Measurements from ENCODE around the gene NME3. TPM values are rescaled to one million over a fixed set of nuclear protein-coding genes. Genes with fewer than 3 reads are reported as not detected.

The NME3 gene
- total and polyA plus RNA-seq, 2 donors (not counting 1 experiment from before 2014, with no cell fraction given) = 9.9 to 69.7 TPM

GRCh38 chr16:1790611-1791255, 19.4 kb upstream of the NME3 start:
- Histone ChIP-seq H4K20me1 (ENCODE audit: control insufficient read depth, extremely low read depth, insufficient read depth, low read length) (no peaks in the 10 kb centered on the region), H3K27ac (ENCODE audit: insufficient read depth, low read length) (no peak overlapping the region), H3K36me3 (ENCODE audit: control insufficient read depth, insufficient read depth, low read length) (peaks cover 20% of the 10 kb centered on the region), H3K4me3 (replicated peaks in 1 of 4; ENCODE audit: control extremely low read depth in 1 of 4, insufficient read depth in 1 of 4, low read depth in 3 of 4, low read length in 4 of 4) (no peak overlapping the region), H3K4me1 (ENCODE audit: control insufficient read depth, extremely low read depth, insufficient read depth, low read length) (no peaks in the 10 kb centered on the region), H3K79me2 (ENCODE audit: control insufficient read depth, insufficient read depth, low read length) (peaks cover 11% of the 10 kb centered on the region), H3K27me3 (ENCODE audit: control insufficient read depth, insufficient read depth, low read length) (no peaks in the 10 kb centered on the region), H3K9me3 (ENCODE audit: control insufficient read depth, insufficient read depth, low read depth, low read length) (no peaks in the 10 kb centered on the region), H3K4me2 (ENCODE audit: extremely low read depth, insufficient read depth, low read length) (no peak overlapping the region), H3K9ac (ENCODE audit: insufficient read depth, low read length) (no peak overlapping the region), H2AFZ (ENCODE audit: low read length) (no peak overlapping the region)
- no peak for DNase-seq (ENCODE audit: low read depth in 2 of 2)
- TF ChIP-seq CTCF (conservative IDR thresholded peaks at IDR 0.05 in 1 of 2, IDR thresholded peaks at IDR 0.05 in 1 of 2; ENCODE audit: low read depth in 1 of 2, low read length in 2 of 2) (no peak), EZH2 (IDR thresholded peaks at IDR 0.05; ENCODE audit: low read length, missing control alignments) (no peak)

DNA sequence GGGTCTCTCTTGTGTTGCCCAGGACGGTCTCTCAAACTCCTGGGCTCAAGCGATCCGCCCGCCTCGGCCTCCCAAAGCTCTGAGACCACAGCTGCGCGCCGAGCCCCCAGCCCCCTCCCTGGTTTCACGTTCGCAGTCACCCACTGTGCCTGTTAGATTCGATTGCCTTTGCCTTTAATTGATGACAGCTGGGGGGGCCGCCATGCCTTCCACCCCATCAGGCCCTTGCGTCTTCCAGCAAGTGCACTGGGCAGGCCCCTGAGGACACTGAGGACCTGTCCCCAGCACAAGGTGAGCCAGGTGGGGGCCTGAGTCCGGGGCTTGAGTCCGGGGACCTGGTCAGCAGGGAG, 18.9 kb upstream of the NME3 start:
- no peak for DNase-seq (ENCODE audit: low read depth in 2 of 2)
- peaks cover 16% of the 10 kb centered on the region for H3K79me2 ChIP-seq (ENCODE audit: control insufficient read depth, insufficient read depth, low read length)
- peaks cover 20% of the 10 kb centered on the region for H3K36me3 ChIP-seq (ENCODE audit: control insufficient read depth, insufficient read depth, low read length)
- H3K27me3 ChIP-seq (ENCODE audit: control insufficient read depth, insufficient read depth, low read length) = no peaks in the 10 kb centered on the region
- no peak overlapping the region for H3K4me2 ChIP-seq (ENCODE audit: extremely low read depth, insufficient read depth, low read length)
- no peak overlapping the region for H3K4me3 ChIP-seq (replicated peaks in 1 of 4; ENCODE audit: control extremely low read depth in 1 of 4, insufficient read depth in 1 of 4, low read depth in 3 of 4, low read length in 4 of 4)
- H3K9me3 ChIP-seq (ENCODE audit: control insufficient read depth, insufficient read depth, low read depth, low read length) = no peaks in the 10 kb centered on the region
- TF ChIP-seq CTCF (conservative IDR thresholded peaks at IDR 0.05 in 1 of 2, IDR thresholded peaks at IDR 0.05 in 1 of 2; ENCODE audit: low read depth in 1 of 2, low read length in 2 of 2) = no peak
- H3K4me1 ChIP-seq (ENCODE audit: control insufficient read depth, extremely low read depth, insufficient read depth, low read length) = no peaks in the 10 kb centered on the region
- H2AFZ ChIP-seq (ENCODE audit: low read length) = no peak overlapping the region
- no peaks in the 10 kb centered on the region for H4K20me1 ChIP-seq (ENCODE audit: control insufficient read depth, extremely low read depth, insufficient read depth, low read length)
- H3K9ac ChIP-seq (ENCODE audit: insufficient read depth, low read length) = no peak overlapping the region
- no peak overlapping the region for H3K27ac ChIP-seq (ENCODE audit: insufficient read depth, low read length)

- Histone ChIP-seq H3K9ac (ENCODE audit: insufficient read depth, low read length) (no peak overlapping the region), H3K27me3 (ENCODE audit: control insufficient read depth, insufficient read depth, low read length) (no peaks in the 10 kb centered on the region), H3K4me3 (replicated peaks in 1 of 4; ENCODE audit: control extremely low read depth in 1 of 4, insufficient read depth in 1 of 4, low read depth in 3 of 4, low read length in 4 of 4) (no peak overlapping the region), H3K36me3 (ENCODE audit: control insufficient read depth, insufficient read depth, low read length) (peaks cover 20% of the 10 kb centered on the region), H2AFZ (ENCODE audit: low read length) (no peak overlapping the region), H3K4me1 (ENCODE audit: control insufficient read depth, extremely low read depth, insufficient read depth, low read length) (no peaks in the 10 kb centered on the region), H4K20me1 (ENCODE audit: control insufficient read depth, extremely low read depth, insufficient read depth, low read length) (no peaks in the 10 kb centered on the region), H3K79me2 (ENCODE audit: control insufficient read depth, insufficient read depth, low read length) (peaks cover 21% of the 10 kb centered on the region), H3K9me3 (ENCODE audit: control insufficient read depth, insufficient read depth, low read depth, low read length) (no peaks in the 10 kb centered on the region), H3K4me2 (ENCODE audit: extremely low read depth, insufficient read depth, low read length) (no peak overlapping the region), H3K27ac (ENCODE audit: insufficient read depth, low read length) (no peak overlapping the region)
- no peak for DNase-seq (ENCODE audit: low read depth in 2 of 2)
- TF ChIP-seq CTCF (conservative IDR thresholded peaks at IDR 0.05 in 1 of 2, IDR thresholded peaks at IDR 0.05 in 1 of 2; ENCODE audit: low read depth in 1 of 2, low read length in 2 of 2) (no peak), EZH2 (IDR thresholded peaks at IDR 0.05; ENCODE audit: low read length, missing control alignments) (no peak)
Measured at GRCh38 chr16:1789643-1790045, 18.3 kb upstream of the NME3 start.
